ENCODE measurements around the gene CSRNP3.

Gene CSRNP3, protein sequence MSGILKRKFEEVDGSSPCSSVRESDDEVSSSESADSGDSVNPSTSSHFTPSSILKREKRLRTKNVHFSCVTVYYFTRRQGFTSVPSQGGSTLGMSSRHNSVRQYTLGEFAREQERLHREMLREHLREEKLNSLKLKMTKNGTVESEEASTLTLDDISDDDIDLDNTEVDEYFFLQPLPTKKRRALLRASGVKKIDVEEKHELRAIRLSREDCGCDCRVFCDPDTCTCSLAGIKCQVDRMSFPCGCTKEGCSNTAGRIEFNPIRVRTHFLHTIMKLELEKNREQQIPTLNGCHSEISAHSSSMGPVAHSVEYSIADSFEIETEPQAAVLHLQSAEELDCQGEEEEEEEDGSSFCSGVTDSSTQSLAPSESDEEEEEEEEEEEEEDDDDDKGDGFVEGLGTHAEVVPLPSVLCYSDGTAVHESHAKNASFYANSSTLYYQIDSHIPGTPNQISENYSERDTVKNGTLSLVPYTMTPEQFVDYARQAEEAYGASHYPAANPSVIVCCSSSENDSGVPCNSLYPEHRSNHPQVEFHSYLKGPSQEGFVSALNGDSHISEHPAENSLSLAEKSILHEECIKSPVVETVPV

DNA sequence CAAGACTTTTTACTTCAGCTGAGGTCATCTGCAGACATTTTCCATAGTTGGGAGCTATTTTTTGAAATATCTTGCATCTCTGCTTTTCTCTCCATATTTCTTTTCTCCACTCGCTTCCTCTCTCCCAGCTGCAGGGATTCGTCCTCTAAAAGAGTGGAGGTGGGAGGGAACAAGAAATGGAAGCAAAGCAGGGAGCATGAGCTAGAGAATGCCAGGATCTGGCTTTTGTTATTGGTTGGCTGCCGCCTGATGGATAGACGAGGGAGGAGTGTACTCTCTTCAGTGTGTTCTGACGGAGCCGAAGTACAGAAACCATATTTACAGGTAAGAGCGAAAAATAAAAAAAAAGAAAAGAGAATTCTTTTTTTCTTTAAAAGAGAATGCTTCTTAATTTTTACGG is at the start of gene CSRNP3:
CSRNP3 (plus strand) TSS at position 282 of the 400 bp plus-strand sequence. CDS start 125,368 bp downstream, outside the sequence.
- DNase-seq = peak; percentile 91

DNA sequence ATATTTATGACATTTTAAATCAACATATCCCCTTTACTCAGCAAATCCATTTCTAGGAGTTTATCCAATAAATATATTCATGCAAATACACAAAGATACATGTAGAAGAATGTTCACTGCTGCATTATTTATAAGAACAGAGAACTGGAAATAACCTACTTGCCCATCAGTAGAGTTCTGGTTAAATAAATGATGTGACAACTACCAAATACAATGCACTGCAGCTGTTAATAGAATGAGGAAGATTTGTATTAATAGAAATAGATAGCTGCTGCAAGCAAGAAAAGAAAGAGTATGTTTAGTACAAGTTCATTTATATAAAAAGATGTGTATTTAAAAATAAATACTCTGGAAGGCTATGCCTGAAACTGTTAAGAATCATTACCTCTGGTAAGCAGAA is 49.3 kb upstream of the CSRNP3 start:
- no peak for DNase-seq

DNA sequence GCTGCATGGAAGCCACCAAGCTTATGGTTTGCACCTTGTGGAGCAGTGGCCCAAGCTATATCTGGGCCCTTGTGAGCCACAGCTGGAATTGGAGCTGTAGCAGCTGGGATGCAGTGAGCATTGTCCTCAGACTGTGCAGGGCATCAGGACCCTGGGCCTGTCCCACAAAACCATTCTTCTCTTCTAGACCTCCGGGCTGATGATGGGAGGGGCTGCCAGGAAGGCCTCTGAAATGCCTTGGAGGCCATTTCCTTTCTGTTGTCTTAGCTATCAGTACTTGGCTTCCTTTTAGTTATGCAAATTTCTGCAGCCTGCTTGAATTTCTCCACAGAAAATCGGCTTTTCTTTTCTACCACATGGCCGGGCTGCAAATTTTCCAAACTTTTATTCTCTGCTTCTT is 46.4 kb upstream of the CSRNP3 start:
- DNase-seq = no peak

DNA sequence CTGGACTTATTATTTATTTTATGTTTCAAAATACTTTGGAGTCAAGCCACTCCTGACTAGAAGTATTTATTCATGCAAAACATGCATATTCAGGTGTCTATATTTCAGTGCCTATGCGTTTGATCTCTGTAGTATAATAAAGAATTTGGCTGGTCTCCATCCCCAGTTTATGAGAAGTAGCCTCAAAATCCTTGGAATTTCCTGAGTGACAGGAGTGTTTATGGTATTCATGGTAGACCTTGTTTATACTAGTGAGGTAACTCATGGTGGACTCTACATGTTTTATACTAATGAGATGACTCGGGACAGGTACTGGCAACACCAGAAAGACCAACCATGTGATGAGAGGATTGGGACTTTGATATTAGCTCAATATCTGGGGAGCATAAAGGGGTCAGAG is 43.9 kb upstream of the CSRNP3 start:
- no peak for DNase-seq

DNA sequence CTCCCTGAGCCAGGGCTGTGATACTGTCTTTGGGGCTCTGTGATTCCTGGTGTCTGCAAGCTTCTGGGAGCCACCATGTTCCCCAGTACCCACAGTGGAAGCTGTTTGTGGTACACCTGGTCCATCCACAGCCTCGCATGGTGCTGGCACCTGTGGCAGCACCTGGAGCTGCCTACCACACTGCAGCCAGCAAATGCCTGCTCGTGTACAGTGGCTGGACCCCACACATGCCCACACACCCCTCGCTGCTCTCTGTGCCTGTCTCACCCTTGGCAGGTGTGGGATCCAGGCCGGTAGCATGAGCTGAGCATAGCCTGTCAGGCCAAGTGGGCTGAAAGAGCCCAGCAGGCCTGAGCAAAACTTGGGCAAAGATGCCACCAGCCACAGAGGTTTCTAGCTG is 41.8 kb upstream of the CSRNP3 start:
- DNase-seq = no peak

DNA sequence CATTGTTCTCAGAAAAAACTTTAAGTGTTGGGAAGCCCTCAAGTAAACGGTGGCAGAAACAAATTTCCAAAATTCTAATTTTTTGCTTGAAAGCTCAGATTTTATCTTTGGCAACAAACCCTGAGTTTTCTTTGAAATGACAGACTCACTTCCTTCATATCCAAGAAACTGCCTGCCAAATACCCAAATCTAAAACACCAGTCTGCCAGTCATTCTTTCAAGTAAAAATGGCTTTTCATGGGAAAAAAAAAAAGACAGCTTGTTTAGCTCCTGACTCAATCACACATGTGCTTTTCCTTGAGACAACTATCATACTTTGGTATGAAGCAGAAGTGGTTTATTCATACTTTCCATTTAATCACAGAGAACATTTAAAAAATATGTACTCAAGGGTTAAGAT is 40.6 kb upstream of the CSRNP3 start:
- no peak for DNase-seq

DNA sequence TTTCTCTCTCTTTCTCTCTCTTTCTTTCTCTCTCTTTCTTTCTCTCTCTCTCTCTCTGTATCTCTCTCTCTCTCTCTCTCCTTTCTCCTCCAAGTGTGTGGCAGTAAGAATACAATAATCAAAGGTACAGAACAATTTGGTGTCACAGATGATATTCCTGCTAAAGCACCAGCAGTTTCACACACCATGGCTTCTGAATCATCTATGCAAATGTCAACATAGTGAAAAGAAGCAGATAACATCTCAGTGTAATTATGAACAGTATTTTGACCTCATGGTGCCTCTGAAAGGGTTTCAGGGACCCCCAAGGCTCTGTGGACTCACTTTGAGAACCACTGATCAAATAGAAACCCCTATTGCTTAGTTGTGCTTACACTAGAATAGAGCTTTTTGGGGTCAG is 38.5 kb upstream of the CSRNP3 start:
- DNase-seq = no peak

DNA sequence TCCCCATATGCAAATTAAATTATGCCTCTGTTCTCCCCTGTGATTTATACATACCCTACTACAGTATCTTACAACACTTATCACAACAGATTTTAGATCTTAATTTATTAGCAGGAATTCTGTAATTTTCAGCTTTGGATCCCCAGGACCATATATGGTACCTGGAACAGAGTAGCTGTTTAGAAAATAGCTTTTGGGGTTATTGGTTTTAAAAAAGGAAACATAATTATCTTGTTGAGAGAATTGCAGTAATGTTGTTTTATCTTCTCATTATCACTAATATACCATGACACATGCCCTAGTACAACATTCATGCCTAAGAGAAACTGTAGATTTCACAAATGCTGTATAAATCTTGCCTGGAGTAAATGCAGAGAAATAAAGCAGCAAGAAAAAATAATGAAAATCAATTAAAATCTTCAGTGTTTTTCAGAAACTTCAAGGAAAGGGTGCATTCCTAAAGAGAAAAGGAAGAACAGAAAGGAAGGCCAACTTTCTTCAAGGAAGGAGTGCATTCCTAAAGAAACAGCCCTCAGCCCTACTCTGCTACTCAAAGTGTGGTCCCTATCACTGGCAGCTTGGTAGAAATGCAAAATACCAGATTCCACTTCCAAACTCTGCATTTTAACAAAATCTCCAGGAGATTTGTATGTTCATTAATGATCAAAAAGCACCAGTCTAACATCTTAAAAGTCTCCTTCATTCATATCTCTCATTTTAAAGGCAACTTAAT is 37.1 kb upstream of the CSRNP3 start:
- no peak for DNase-seq

DNA sequence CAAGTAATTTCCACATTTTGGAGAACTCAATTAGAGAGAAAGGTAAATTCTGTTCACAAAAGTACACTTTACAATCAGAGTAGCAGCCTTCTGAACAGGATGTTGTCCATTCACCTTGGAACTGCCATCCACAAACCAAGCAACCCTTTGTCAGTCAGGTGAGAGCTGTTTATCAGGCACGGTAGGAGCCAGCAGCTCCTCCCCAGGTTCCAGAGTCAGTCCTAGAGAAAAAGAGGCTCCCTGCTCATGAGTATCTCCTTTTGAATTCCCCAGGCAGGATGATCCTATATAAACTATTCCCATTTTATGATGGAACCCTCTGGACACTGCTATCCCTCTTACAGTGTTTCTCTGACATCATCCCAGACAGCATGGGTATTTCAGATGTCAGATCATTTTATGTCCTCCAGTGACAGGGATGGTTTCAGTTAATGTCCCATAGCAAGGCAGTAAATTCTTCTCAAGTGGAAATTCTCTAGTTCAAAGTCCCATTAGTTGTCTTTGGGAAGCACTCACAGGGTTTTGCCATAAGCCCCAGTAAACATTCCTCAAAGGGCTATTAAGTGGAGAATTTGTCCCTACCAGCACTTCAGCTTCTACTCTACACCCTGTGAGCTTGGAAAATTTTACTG is 34.5 kb upstream of the CSRNP3 start:
- DNase-seq = no peak

DNA sequence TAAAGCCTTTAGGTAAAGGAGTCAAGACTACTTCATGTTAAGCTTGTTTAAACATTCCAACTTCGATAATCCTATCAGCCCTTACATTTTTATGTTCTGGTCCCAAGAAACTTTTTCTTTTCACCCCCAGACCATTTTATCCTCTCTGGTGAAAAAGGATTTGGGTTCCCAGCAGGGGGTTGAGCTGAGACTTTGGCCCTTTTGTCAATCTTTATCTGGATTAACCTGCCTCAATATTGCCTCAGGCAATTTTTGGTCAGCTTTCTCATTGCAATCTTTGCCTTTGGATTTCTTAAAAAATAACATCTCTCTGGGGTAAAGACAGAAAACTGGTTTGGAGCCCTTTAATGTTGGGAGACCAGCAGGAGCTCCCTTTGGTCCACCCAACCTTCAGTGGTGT is 33.9 kb upstream of the CSRNP3 start:
- no peak for DNase-seq

DNA sequence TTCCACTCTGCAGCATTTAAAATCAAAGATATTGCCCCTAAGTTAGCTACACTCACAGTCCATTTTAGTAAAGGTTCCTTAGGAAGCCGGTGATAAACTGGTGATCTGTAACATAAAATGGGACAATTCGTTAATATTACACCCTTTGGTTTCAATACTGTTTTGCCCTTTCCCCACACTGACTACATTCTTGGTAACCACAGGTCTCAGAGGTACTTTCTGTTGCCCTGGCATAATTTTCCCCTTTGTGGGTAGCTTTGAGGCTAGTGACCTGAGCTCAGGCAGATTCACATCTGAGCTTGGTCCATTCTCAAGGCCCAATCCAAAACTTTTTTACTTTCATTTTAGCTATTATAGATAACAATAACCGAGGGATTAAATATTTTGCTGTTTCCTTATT is 32.9 kb upstream of the CSRNP3 start:
- DNase-seq = no peak

DNA sequence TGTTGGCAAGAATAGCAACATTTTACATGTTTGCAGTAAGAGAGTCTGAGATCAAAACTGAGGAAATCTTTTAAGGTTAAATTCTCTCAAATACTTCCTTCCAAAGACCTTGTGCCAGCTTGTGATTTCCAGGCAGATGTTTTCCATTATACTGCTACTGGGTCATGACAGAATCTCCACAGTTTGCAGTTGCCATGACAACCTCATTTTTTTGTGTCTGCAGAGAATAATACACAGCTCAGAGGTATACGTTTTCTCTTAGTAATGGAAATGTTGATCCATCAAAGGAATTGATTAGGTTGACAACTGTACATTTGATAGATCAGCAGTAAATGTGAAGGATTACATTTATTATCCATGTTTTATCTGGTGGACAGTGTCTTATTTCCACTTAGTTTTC is 29.1 kb upstream of the CSRNP3 start:
- peak; percentile 79 for DNase-seq

DNA sequence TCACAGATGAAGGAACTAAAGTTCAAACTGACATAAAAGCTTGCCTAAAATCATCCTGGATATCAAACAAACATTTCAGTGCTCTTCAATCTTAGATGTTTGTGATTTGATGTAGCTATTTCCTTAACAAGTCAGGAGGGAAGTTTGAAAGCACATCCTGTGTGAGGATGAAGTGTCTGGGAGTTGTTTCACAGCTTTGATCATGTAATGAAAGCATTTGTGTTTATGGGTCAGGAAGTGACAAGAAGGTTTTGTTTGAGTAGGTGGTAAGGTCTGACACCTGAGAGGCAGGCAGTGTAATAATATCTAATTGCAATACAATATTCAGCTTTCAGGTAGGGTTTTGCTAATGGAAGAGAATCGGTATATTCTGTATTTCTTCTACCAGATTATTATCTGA is 26.0 kb upstream of the CSRNP3 start:
- DNase-seq = no peak

DNA sequence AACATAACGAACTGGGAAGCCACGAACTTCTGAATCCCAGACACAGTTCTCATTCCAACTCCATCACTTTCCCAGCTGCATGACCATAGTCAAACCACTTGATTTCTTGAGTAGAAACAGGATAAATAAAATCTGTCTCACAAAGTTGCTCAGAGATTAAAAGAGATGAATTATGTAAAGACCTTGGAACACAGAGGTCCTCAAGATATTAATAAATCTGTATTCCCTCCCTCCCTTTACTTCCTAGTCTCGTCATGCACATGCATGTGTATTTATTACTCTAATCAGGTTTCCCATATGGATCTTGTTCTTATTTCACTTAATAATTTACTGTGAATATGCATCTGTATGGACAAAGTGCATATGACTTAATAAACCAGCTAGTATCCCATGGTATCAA is 21.1 kb upstream of the CSRNP3 start:
- peak; percentile 49 for DNase-seq

DNA sequence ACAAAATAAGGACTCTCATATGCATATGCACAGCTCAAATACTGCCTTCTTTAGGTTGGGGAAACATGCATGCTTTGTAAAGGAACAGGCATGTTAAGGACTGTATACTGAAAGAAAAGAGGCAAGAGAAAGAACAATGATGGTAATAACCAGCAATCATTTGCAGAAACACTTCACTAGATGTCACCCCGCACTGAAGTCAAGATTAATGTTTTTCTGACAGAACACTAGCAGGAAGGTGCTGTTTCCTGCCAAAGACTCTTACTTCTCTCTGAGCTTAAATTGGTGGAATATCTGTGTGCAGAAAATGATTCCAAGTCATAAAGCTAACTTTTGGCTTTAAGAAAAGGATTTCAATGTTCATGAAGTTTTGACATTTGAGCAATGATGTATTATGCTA is 19.3 kb upstream of the CSRNP3 start:
- no peak for DNase-seq

DNA sequence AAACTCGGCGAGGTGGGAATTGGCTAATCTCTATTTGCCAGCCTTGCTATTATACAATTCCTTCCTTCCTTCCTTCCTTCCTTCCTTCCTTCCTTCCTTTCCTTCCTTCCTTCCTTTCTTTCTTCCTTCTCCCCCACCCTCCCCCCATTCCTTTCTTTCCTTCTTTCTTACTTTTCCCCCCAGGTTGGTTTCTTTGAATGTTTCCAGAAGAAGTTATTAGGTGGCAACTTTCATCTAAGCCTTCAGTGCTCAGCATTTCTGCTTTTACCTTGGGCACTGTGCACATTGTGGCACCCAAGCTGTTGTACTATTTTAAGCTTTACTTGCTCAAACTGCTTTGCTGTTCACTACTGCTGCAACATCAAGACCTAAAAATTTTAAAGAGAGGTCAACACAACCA is 17.2 kb upstream of the CSRNP3 start:
- no peak for DNase-seq

DNA sequence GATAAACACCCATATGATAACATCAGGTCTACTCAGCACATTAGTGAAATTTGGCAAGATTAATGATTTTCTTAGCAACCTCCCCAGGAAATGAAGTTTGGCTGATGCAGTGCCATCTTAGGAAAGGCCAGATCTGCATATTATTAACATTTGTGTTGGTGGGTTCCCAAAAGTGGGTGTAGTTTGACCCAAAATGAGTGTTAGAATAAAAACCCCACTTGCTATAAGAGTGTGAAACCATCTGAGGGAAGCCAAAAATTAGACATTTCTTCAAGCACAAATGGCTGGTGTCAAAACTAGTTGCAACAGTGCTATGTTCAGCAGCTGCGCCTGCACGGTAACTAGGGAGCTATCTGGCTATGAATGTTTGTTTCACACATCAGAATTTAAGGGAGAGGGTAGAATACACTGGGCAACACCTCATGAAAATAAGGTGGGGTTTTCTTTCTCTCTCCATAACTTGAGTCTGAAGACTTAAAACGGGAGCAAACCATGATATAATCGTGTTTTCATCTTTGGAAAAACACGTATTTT is 15.9 kb upstream of the CSRNP3 start:
- peak; percentile 22 for DNase-seq

DNA sequence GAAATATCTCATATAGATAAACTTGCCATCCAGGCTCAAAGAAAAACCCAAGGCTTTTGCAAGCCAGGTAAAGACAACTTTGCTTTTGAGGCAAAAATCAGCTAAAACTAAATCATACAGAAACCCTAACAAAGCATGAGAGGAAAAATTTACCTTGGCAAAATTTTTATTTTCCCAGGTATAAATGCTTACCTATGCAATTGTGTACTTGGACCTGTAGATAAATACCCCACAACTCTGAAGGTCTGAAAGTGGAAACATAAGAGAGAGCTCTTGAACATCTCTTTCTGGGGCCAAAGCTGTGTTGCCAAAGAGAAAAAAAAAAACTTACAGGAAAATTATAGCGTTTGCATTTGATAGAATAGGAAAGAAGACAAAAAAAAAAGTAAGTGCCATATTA is 14.6 kb upstream of the CSRNP3 start:
- DNase-seq = no peak

DNA sequence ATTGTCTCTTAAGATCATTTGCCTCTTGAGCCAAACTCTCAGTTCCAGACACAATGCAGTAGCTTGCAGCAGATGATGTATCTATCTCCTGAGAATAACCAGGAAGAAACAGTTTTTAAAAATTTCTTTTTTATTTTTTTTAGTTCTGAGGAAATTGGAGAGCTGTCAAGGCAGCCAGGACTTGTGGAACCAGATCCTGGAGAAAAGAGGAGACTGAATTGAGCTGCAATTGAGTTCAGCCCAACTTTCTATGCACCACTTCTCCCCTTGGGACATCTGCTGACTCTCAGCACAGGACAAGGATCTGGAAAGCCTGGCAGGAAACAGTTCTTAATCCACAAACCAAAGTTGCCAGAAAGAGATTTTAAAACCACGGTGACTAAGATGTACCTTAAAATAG is 13.5 kb upstream of the CSRNP3 start:
- DNase-seq = no peak

DNA sequence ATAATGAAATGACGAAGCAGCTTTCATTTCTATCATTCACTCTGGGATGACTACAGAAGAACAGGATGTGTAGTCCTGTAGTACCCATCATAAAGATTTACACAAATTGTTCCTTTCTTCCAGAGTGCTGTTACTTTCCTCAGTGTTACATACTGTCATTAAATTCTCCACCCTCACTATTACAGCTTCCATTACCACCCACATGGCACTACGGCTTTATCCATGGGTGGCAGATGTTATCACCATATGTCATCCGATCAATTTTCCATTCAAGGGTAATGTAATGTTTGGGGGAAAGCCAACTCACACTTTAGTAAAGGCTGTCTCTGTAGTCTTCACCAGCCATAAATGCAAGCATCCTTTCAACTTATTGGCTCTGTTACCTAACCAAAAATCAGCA is 7.1 kb upstream of the CSRNP3 start:
- DNase-seq = no peak

DNA sequence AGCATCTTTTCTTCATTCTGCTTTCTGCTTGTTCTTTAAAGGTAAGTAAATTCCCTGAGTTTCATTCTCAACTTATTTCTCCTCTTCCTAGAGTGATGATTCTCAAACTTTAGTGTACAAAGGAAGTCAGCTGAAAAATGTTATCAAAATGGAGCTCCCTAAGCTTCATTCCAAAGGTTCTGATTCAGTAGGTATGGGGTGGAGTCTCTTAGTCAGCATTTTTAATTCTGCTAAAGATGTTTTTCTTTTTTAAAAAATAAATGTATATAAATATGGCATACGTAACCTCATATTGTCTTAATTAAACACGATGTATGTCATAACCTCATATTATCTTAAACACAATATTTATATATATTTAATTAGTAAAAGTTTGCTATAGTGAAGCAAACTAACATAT is 3.1 kb upstream of the CSRNP3 start:
- DNase-seq = no peak

DNA sequence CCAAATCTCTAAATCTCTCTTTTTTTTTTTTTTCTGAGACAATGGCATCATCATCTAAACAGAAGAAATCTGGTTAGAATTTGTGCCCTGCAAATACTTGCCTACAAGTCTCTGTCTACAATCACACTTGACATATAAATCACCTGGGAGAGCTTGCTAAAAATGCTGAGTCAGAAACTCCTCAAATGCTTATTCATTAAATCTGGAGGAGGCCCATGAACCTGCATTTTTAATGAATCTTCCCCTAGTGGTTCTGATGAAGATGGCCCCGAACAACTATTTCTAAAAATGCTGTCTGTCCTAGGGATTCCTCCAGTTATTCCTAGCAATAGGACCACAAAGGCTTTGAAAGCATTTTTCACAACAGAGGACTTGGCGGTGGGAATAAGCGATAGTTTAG is 1.6 kb upstream of the CSRNP3 start:
- DNase-seq = no peak

DNA sequence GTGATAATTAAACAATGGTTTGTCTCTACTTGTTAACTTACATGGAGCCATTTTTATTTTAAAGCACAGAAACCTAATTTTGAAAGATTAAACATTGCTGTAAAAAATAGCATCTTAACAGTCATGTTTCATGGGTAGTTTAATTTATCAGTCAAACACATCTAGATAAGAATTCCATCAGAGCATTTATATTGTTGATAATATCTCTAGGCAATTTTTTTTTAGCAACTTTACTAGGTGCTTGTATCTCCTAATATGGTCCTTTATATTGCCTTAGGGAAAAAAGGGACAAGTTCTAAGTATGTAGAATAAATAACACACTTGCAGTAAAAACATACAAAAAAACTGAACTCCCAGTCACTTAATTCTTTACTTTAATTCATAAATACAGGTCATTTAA is 863 bp downstream of the CSRNP3 start:
- no peak for DNase-seq
